ENCODE results near the gene ZFPM1.
"Not testable (repeated sequence)": the region's sequence is repeated elsewhere in the genome, so short reads cannot be mapped to it uniquely, and the experiment has no call there.

ZFPM1 gene

DNA sequence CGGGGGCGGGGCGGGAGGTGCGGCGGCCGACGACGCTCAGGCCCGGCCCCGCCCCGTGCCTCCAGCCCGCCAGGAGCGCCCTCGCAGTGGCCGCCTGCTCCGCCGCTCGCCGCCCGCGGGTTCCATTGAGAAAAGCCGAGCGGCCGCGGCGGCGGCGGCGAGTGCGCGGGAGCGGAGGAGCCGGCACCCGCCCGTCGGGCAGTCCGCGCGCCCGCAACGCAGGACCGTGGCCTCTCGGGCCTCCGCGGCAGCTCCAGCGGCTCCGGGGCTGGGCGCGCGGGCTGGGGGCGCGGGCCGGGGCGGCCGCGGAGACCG lies at the start of gene ZFPM1:
TSS of gene ZFPM1 (plus strand) at position 64 of the 315 bp plus-strand sequence. CDS start 359 bp downstream, outside the sequence.
- DNase-seq (ENCODE audit: low read depth) = no peak

DNA sequence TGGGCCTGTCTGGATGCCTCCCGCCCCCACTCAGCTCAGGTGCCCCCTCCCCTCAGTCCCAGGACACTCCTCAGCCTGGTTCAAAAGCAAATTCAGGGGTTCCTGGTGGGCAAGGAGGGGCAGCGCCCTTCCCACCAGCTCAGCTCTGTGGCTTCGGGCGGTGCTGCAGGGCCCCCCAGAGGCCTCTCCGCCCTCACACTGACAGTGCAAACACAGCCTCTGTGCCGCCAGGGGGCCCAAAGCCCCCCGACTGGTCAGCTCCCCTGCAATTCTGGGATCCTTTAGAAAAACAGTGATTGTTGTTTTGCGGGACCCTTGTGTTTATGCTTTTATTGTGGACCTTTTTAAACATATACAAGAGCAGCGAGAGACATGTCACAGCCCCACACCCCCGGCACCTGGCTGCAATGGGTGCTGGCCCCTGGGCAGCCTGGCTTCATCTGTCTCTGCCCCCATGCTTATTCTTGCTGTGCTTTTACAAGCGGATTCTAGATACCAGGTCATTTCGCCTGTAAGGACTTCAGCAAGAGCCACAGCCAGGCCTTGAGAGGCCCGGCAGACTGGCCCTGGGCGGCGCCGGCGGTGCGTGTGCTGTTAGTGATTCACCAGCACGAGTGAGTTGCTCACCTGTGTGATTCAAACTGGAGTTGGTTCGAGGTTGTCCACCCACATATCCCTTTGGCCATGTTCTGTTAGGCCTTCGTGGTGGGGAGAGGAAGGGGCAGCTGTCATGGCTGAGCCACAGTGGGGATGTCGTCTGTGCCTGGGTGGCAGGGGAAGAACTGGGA lies 49.1 kb upstream of the ZFPM1 start:
- DNase-seq (ENCODE audit: low read depth) = no peak

- DNase-seq (ENCODE audit: low read depth) = no peak
Measured at GRCh38 chr16:88404769-88405168, 48.3 kb upstream of the ZFPM1 start.

DNA sequence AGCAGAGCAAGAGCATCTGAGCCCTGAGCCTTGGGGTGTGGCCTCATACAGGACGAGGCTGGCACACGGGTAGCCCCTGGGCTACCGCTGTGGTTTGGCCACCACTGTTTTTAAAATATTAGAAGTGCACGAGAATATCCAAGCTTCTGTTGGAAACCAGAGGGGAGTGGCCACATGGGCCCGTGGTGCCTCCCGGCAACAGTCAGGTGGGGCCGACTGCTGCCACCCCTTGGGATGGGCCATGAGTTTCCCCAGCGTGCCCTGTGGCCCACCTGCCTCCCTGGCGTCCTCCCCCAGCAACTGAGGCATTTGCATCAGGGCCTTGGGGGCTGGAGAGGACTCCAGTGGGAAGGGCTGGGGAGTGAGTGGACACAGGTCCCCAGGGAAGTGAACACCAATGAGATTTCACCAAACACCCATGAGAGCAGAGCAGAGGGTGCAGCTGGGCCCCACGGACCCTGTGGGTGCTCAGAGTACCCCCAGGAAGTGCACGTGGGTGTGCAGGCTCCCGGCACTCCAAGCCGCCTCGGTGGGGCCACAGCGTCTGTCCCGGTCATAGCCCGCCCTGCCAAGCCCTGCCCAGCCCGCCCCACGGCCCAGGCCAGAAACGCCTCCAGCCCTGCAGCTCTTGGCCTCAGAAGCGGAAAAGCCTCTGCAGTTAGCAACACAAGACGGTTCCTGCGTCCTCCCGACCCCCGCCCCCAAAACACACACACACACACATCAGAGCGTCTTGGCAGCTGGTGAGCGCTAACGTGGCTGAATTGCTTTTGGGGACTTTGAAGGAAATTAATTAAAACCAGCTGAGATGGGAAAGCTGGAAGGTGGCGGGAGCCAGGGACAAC lies 47.6 kb upstream of the ZFPM1 start:
- DNase-seq (ENCODE audit: low read depth) = no peak

DNA sequence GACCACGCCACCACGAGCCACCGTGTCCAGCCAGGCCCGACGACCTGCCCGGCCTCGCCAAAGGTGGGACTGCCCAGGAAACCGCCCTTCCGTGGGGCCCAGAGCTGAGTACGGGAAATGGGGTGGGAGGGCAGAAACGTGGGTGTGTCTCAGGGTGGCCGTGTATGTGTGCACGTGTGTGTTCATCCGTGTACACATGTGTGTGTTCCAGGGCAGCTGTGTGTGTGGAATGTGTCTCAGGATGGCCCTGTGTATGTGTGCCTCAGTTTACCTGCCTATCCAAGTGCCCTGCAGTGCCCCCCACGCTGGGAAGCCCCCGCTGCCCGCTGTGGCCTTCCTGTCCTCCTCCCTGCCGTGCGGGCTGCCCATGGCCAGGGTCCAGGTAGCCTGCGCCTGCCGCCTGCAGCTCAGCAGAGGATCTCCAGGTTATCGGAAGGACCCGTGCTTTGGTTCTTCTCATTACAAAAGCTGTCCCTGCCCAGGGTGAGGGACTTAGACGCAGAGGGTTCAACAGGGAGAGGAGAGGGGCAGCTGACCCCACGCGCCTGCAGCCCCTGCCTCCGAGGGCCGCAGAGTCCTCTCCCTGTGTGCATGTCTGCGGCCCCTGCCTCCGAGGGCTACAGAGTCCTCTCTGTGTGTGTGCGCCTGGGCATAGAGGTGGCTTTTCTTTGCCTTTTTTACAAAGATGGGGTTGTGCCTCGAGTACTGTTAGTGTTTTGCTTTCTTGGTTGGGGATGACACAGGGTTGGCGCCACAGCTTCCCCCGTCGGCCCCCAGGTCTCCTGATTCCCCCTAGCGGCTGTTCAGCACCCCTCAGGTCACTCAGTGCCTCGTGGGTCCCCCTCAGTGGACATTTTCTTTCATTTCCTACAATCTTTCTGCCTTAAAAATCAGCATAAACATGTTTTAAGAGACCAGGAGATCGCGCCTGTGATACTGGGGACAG lies 46.7 kb upstream of the ZFPM1 start:
- DNase-seq (ENCODE audit: low read depth) = no peak

- no peak for DNase-seq (ENCODE audit: low read depth)
Measured at GRCh38 chr16:88407042-88407420, 46.0 kb upstream of the ZFPM1 start.

GRCh38 chr16:88407807-88408206 lies 45.3 kb upstream of the ZFPM1 start:
- DNase-seq (ENCODE audit: low read depth) = no peak

DNA sequence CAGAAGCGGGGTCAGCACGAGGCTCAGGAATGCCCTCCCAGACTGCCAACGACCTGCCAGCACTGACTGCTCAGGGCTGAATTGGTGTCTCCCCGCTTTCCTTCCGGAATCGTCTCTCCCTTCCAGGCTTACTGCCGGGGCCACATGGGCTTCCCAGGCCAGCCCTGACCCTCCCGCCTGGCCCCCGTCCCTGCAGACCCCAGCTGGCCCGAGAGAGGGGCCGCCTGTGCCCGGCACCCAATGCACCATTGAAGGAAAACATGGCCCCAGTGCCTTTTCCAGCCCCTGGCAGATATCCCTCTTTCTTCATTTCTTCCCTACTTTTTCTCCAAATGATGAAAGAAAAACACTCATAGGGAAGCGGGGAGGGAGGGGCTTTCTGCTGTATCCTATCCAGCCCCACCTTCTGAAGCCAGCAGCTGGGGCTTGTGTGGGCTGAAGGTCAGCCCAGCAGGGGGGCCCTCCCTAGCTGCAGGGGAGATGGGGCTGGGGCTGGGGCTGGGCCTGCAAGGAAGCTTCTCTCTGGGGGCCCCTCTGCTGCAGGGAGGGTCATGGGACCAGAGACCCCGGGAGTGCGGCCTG lies 44.4 kb upstream of the ZFPM1 start:
- no peak for DNase-seq (ENCODE audit: low read depth)

DNA sequence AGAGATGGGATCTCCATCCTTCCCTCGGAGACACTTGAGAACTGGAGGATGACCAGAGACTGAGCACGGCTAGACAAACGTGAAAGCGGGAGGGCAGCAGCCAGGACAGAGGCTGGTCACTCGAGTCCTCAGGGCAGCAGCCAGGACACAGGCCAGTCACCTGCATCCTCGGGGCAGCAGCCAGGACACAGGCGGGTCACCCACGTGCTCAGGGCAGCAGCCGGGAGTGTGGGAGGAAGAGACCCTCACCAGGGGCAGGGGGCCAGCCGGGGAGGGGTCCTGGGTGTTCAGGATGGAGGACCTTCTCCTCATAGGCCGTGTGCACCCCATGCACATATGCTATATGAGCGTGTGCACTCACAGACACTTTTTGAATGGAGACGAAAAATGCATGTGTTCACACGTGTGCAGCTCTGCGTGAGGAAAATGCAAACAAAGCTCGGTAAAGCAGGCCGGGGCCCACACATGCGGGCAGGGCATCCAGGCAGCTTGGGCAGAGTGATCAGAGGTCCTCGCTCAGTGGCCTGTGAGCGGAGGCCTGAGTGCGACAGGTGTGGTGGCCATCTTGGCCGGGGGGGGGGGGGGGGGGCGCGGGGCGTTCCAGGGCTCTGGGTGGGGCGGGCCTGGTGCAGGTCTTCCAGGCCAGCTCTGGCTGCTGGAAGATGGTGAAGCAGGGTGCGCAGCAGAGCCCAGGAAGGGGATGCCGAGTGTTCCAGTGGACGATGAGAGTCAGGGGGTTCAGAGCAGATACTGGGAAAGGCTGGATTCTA lies 43.6 kb upstream of the ZFPM1 start:
- DNase-seq (ENCODE audit: low read depth) = no peak

- DNase-seq (ENCODE audit: low read depth) = not testable (repeated sequence)
Measured at GRCh38 chr16:88410297-88410968, 42.6 kb upstream of the ZFPM1 start.

- DNase-seq (ENCODE audit: low read depth) = no peak
Measured at GRCh38 chr16:88411951-88412576, 41.0 kb upstream of the ZFPM1 start.

GRCh38 chr16:88412766-88413165 lies 40.3 kb upstream of the ZFPM1 start:
- DNase-seq (ENCODE audit: low read depth) = no peak

GRCh38 chr16:88413231-88413630 lies 39.8 kb upstream of the ZFPM1 start:
- no peak for DNase-seq (ENCODE audit: low read depth)

DNA sequence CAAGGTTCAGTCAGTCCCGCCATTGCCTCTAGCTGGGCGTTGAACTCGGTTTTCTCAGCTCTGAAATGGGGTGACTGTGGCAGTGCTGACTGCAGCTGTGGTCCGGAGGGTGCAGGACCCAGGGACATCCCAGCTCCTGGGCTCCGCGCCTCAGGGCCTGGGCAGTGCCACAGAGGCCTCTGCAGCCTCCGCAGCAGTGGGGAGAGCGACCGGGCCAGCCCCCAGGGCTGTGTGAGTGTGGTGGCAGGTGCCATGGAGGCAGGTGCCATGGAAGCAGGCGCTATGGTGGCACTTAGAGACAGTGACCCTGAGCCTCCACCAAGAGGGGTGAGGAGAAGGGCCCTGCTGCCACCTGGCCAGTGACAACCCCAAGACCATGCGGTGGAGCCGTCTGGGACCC lies 39.4 kb upstream of the ZFPM1 start:
- DNase-seq (ENCODE audit: low read depth) = no peak

DNA sequence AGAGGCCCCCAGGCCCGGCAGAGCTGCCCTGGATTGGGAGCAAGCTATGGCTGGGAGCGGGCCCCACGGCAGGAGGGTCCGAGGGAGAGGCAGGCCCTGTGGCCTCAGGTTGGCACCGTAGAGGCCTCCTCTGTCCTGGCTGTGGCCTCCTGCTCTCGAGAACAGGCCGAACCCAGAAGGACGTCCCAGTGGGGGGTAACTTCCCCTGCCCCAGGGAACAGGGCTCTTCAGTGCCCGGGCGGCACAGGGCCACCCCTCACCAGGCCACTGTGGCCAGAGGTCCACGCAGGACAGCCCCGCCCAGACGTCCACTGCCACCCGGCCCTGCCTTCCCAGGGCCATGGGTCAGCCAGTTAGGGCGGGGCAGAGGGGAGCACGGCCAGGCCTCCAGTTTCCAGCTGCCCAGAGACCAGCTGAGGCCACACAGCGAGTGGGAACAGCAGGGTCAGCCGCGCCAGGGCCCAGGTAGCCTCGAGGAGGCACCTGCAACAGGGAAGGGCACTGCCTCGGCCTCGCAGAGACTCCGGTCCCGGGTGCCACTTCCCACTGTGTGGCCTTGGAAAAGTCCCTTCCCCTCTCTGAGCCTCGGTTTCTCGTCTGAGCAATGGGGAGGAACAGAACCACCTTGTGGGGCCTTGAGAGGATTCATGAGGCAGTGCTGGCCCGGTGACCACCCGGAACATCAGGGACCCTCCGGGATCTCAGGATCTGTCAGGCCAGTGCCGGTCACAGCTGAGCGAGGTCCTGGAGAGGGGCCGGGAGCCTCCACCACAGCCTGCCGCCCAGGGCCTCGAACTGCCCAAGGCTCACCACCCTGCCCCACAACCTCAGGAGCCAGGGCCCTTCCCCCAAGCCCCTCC lies 38.3 kb upstream of the ZFPM1 start:
- no peak for DNase-seq (ENCODE audit: low read depth)

- no peak for DNase-seq (ENCODE audit: low read depth)
Measured at GRCh38 chr16:88415381-88415705, 37.7 kb upstream of the ZFPM1 start.

GRCh38 chr16:88415713-88416323 lies 37.3 kb upstream of the ZFPM1 start:
- no peak for DNase-seq (ENCODE audit: low read depth)

- DNase-seq (ENCODE audit: low read depth) = no peak
Measured at GRCh38 chr16:88416686-88417085, 36.4 kb upstream of the ZFPM1 start.
